ENCODE data around the gene PKDREJ. TPM values are rescaled to one million over a fixed set of nuclear protein-coding genes. Genes with fewer than 3 reads are reported as not detected.

PKDREJ gene
- total and polyA plus RNA-seq, 2 experiments from 2014 or later, result 0.04 TPM; not detected in 1

GRCh38 chr22:46219636-46220035, 43.5 kb downstream of the PKDREJ start:
- Histone ChIP-seq H4K20me1 (ENCODE audit: insufficient read depth) (no peaks in the 10 kb centered on the region), H3K27me3 (replicated peaks; ENCODE audit: insufficient read depth) (no peaks in the 10 kb centered on the region), H3K4me1 (ENCODE audit: insufficient read depth) (no peaks in the 10 kb centered on the region), H3K79me2 (ENCODE audit: insufficient read depth) (no peaks in the 10 kb centered on the region), H3K36me3 (ENCODE audit: low read depth) (peaks cover 28% of the 10 kb centered on the region), H3K4me3 (no peak overlapping the region), H3K4me2 (ENCODE audit: unreplicated experiment) (no peak overlapping the region), H3F3A (ENCODE audit: insufficient read depth) (no peaks in the 10 kb centered on the region), H2AFZ (no peak overlapping the region), H3K9me3 (ENCODE audit: low read depth) (no peaks in the 10 kb centered on the region), H3K27ac (no peak overlapping the region), H3K9me2 (ENCODE audit: insufficient read depth) (no peaks in the 10 kb centered on the region), H3K9ac (no peak overlapping the region)
- no peak for TF ChIP-seq EZH2phosphoT487 (IDR thresholded peaks at IDR 0.05; ENCODE audit: insufficient read depth, low read depth)
- no peak for TF ChIP-seq EZH2 (IDR thresholded peaks at IDR 0.05; ENCODE audit: insufficient read depth, poor library complexity, severe bottlenecking)
- in situ Hi-C loops (cut with MboI), result no loop called here
- DNase-seq, result no peak
- WGBS, 2 experiments (ENCODE audit: low coverage in 1 of 2, low lambda C conversion rate in 2 of 2, missing lambda C conversion rate in 2 of 2), result 78 to 79% methylated on average over 10 of the region's 10 CpGs

- Histone ChIP-seq H4K20me1 (ENCODE audit: insufficient read depth) (no peaks in the 10 kb centered on the region), H3F3A (ENCODE audit: insufficient read depth) (no peaks in the 10 kb centered on the region), H3K9me3 (ENCODE audit: low read depth) (no peaks in the 10 kb centered on the region), H3K4me3 (no peak overlapping the region), H3K9ac (no peak overlapping the region), H3K79me2 (ENCODE audit: insufficient read depth) (no peaks in the 10 kb centered on the region), H2AFZ (no peak overlapping the region), H3K27me3 (replicated peaks; ENCODE audit: insufficient read depth) (no peaks in the 10 kb centered on the region), H3K4me2 (ENCODE audit: unreplicated experiment) (no peak overlapping the region), H3K9me2 (ENCODE audit: insufficient read depth) (no peaks in the 10 kb centered on the region), H3K4me1 (ENCODE audit: insufficient read depth) (no peaks in the 10 kb centered on the region), H3K36me3 (ENCODE audit: low read depth) (peaks cover 14% of the 10 kb centered on the region; the same call in 1 of the 2 replicates), H3K27ac (no peak overlapping the region)
- in situ Hi-C loops (cut with MboI), result no loop called here
- no peak for DNase-seq
- TF ChIP-seq EZH2phosphoT487 (IDR thresholded peaks at IDR 0.05; ENCODE audit: insufficient read depth, low read depth), result no peak
- TF ChIP-seq EZH2 (IDR thresholded peaks at IDR 0.05; ENCODE audit: insufficient read depth, poor library complexity, severe bottlenecking), result no peak
- 96 to 97% methylated on average over 13 to 28 of the region's 28 CpGs for whole genome bisulfite sequencing, 2 experiments (ENCODE audit: low coverage in 1 of 2, low lambda C conversion rate in 2 of 2, missing lambda C conversion rate in 2 of 2)
Observed at GRCh38 chr22:46214616-46215015, 48.5 kb downstream of the PKDREJ start.

GRCh38 chr22:46214149-46214548, 49.0 kb downstream of the PKDREJ start:
- Histone ChIP-seq H3K4me3 (no peak overlapping the region), H3K4me1 (ENCODE audit: insufficient read depth) (no peaks in the 10 kb centered on the region), H3K4me2 (ENCODE audit: unreplicated experiment) (no peak overlapping the region), H3F3A (ENCODE audit: insufficient read depth) (no peaks in the 10 kb centered on the region), H2AFZ (no peak overlapping the region), H3K36me3 (ENCODE audit: low read depth) (peaks cover 14% of the 10 kb centered on the region; the same call in 1 of the 2 replicates), H3K27ac (no peak overlapping the region), H4K20me1 (ENCODE audit: insufficient read depth) (no peaks in the 10 kb centered on the region), H3K79me2 (ENCODE audit: insufficient read depth) (no peaks in the 10 kb centered on the region), H3K9ac (no peak overlapping the region), H3K27me3 (replicated peaks; ENCODE audit: insufficient read depth) (no peaks in the 10 kb centered on the region), H3K9me3 (ENCODE audit: low read depth) (no peaks in the 10 kb centered on the region), H3K9me2 (ENCODE audit: insufficient read depth) (no peaks in the 10 kb centered on the region)
- in situ Hi-C loops (cut with MboI), result no loop called here
- TF ChIP-seq EZH2 (IDR thresholded peaks at IDR 0.05; ENCODE audit: insufficient read depth, poor library complexity, severe bottlenecking) (no peak), EZH2phosphoT487 (IDR thresholded peaks at IDR 0.05; ENCODE audit: insufficient read depth, low read depth) (no peak)
- no peak for DNase-seq
- 96 to 97% methylated on average over 24 to 29 of the region's 29 CpGs for WGBS, 2 experiments (ENCODE audit: low coverage in 1 of 2, low lambda C conversion rate in 2 of 2, missing lambda C conversion rate in 2 of 2)

- Histone ChIP-seq H3K27ac (no peak overlapping the region), H3F3A (ENCODE audit: insufficient read depth) (no peaks in the 10 kb centered on the region), H3K9ac (no peak overlapping the region), H3K9me2 (ENCODE audit: insufficient read depth) (no peaks in the 10 kb centered on the region), H3K4me2 (ENCODE audit: unreplicated experiment) (no peak overlapping the region), H2AFZ (no peak overlapping the region), H3K36me3 (ENCODE audit: low read depth) (peaks cover 16% of the 10 kb centered on the region; the same call in 1 of the 2 replicates), H4K20me1 (ENCODE audit: insufficient read depth) (no peaks in the 10 kb centered on the region), H3K27me3 (replicated peaks; ENCODE audit: insufficient read depth) (no peaks in the 10 kb centered on the region), H3K9me3 (ENCODE audit: low read depth) (no peaks in the 10 kb centered on the region), H3K4me3 (no peak overlapping the region), H3K4me1 (ENCODE audit: insufficient read depth) (no peaks in the 10 kb centered on the region), H3K79me2 (ENCODE audit: insufficient read depth) (no peaks in the 10 kb centered on the region)
- DNase-seq, result peak; percentile 6
- TF ChIP-seq EZH2phosphoT487 (IDR thresholded peaks at IDR 0.05; ENCODE audit: insufficient read depth, low read depth), result no peak
- TF ChIP-seq EZH2 (IDR thresholded peaks at IDR 0.05; ENCODE audit: insufficient read depth, poor library complexity, severe bottlenecking), result no peak
- 91 to 93% methylated on average over 4 of the region's 4 CpGs for WGBS, 2 experiments (ENCODE audit: low coverage in 1 of 2, low lambda C conversion rate in 2 of 2, missing lambda C conversion rate in 2 of 2)
- in situ Hi-C loops (cut with MboI), result no loop called here
Observed at GRCh38 chr22:46213052-46213451, 50.1 kb downstream of the PKDREJ start.

GRCh38 chr22:46212195-46212594, 50.9 kb downstream of the PKDREJ start:
- in situ Hi-C loops (cut with MboI), result no loop called here
- no peak for DNase-seq
- Histone ChIP-seq H3K4me1 (ENCODE audit: insufficient read depth) (no peaks in the 10 kb centered on the region), H3K36me3 (ENCODE audit: low read depth) (peaks cover 16% of the 10 kb centered on the region; the same call in 1 of the 2 replicates), H3K27me3 (replicated peaks; ENCODE audit: insufficient read depth) (no peaks in the 10 kb centered on the region), H3K4me2 (ENCODE audit: unreplicated experiment) (no peak overlapping the region), H3K79me2 (ENCODE audit: insufficient read depth) (no peaks in the 10 kb centered on the region), H4K20me1 (ENCODE audit: insufficient read depth) (no peaks in the 10 kb centered on the region), H2AFZ (no peak overlapping the region), H3K4me3 (no peak overlapping the region), H3K9ac (no peak overlapping the region), H3K9me2 (ENCODE audit: insufficient read depth) (no peaks in the 10 kb centered on the region), H3K9me3 (ENCODE audit: low read depth) (no peaks in the 10 kb centered on the region), H3F3A (ENCODE audit: insufficient read depth) (no peaks in the 10 kb centered on the region), H3K27ac (no peak overlapping the region)
- WGBS, 2 experiments (ENCODE audit: low coverage in 1 of 2, low lambda C conversion rate in 2 of 2, missing lambda C conversion rate in 2 of 2), result 80 to 81% methylated on average over 4 of the region's 4 CpGs
- TF ChIP-seq EZH2phosphoT487 (IDR thresholded peaks at IDR 0.05; ENCODE audit: insufficient read depth, low read depth) (no peak), EZH2 (IDR thresholded peaks at IDR 0.05; ENCODE audit: insufficient read depth, poor library complexity, severe bottlenecking) (no peak)
